ENCODE results near the gene PSAPL1.
"Not testable (repeated sequence)": the region's sequence is repeated elsewhere in the genome, so short reads cannot be mapped to it uniquely, and the experiment has no call there.

Gene PSAPL1

GRCh38 chr4:7458066-7458425, 23.3 kb upstream of the PSAPL1 start:
- DNase-seq, result no peak

GRCh38 chr4:7457201-7458065, 22.7 kb upstream of the PSAPL1 start:
- no peak for DNase-seq

GRCh38 chr4:7452802-7453201, 18.1 kb upstream of the PSAPL1 start:
- DNase-seq, result not testable (repeated sequence)

- DNase-seq, result no peak
Observed at GRCh38 chr4:7451800-7452199, 17.1 kb upstream of the PSAPL1 start.

GRCh38 chr4:7451434-7451789, 16.7 kb upstream of the PSAPL1 start:
- DNase-seq, result no peak

GRCh38 chr4:7450775-7451433, 16.2 kb upstream of the PSAPL1 start:
- DNase-seq, result no peak

GRCh38 chr4:7448036-7448435, 13.3 kb upstream of the PSAPL1 start:
- no peak for DNase-seq

- DNase-seq, result no peak
Observed at GRCh38 chr4:7447236-7447635, 12.5 kb upstream of the PSAPL1 start.

GRCh38 chr4:7444731-7445130, 10.0 kb upstream of the PSAPL1 start:
- DNase-seq, result no peak

- no peak for DNase-seq
Observed at GRCh38 chr4:7444314-7444713, 9.6 kb upstream of the PSAPL1 start.

- DNase-seq, result no peak
Observed at GRCh38 chr4:7442574-7443162, 7.9 kb upstream of the PSAPL1 start.

GRCh38 chr4:7441201-7441600, 6.5 kb upstream of the PSAPL1 start:
- no peak for DNase-seq

- DNase-seq, result no peak
Observed at GRCh38 chr4:7439699-7440098, 5.0 kb upstream of the PSAPL1 start.

GRCh38 chr4:7436256-7436655, 1.5 kb upstream of the PSAPL1 start:
- DNase-seq, result no peak

- DNase-seq, result no peak
Observed at GRCh38 chr4:7435471-7436061, 836 bp upstream of the PSAPL1 start.

- no peak for DNase-seq
Observed at GRCh38 chr4:7434141-7434765, 477 bp downstream of the PSAPL1 start.

GRCh38 chr4:7433376-7434140, 1.2 kb downstream of the PSAPL1 start:
- no peak for DNase-seq

- DNase-seq, result no peak
Observed at GRCh38 chr4:7432531-7433375, 2.0 kb downstream of the PSAPL1 start.

GRCh38 chr4:7431696-7432530, 2.8 kb downstream of the PSAPL1 start:
- DNase-seq, result no peak

GRCh38 chr4:7430965-7431695, 3.6 kb downstream of the PSAPL1 start:
- DNase-seq, result no peak
